CD4-positive, alpha-beta memory T cell (primary cell): Measurements from ENCODE around the gene STAMBPL1. TPM values are rescaled to one million over a fixed set of nuclear protein-coding genes. Genes with fewer than 3 reads are reported as not detected.

ENCODE experiments used
- CTCF ChIA-PET: fragments of 350-600 bp; sonication (Branson Sonifier 250); formaldehyde crosslinking; loops from one replicate; lab custom pipeline; 2021; ENCODE audit warnings: inconsistent platforms; ENCODE audit not compliant: partially characterized antibody; lab: Charles Lee
- POLR2A ChIA-PET: fragments of 350-600 bp; sonication (Branson Sonifier 250); formaldehyde crosslinking; loops from one replicate; lab custom pipeline; 2021; ENCODE audit not compliant: partially characterized antibody; lab: Charles Lee
- DNase-seq, 5 donors: peaks; one replicate each; pipeline versions ENCODE4 v3.0.0 to v3.0.0-alpha.2; 2020 to 2022; ENCODE audit warnings: mixed read lengths in 1 of 5
- H3K27ac ChIP-seq: one replicate; pipeline ENCODE4 v1.7.0; 2013; ENCODE audit warnings: low read depth, low read length
- H3K27me3 ChIP-seq: 2 replicates; pipeline ENCODE4 v1.7.0; 2013; ENCODE audit warnings: mild to moderate bottlenecking, low read length, moderate library complexity; ENCODE audit not compliant: insufficient read depth
- H3K36me3 ChIP-seq: 2 replicates; pipeline ENCODE4 v1.7.0; 2013; ENCODE audit warnings: mild to moderate bottlenecking, low read length, moderate library complexity; ENCODE audit not compliant: insufficient read depth
- H3K4me1 ChIP-seq: 2 replicates; pipeline ENCODE4 v1.7.0; 2013; ENCODE audit warnings: mild to moderate bottlenecking, low read length, moderate library complexity; ENCODE audit not compliant: insufficient read depth
- H3K4me3 ChIP-seq, 2 donors: one replicate each; pipeline ENCODE4 v1.7.0; 2013; ENCODE audit warnings: low read length in 2 of 2, mild to moderate bottlenecking in 1 of 2
- H3K9me3 ChIP-seq, 2 donors: one replicate each; pipeline ENCODE4 v1.7.0; 2013; ENCODE audit warnings: low read length in 2 of 2, control low read depth in 1 of 2; ENCODE audit not compliant: control insufficient read depth in 1 of 2
- H3K27ac Mint-ChIP-seq, 7 donors: one replicate each; pipeline ENCODE4 v1.8.0; 2020 to 2021; ENCODE audit warnings: mixed read lengths in 7 of 7, mild to moderate bottlenecking in 6 of 7, inconsistent platforms in 3 of 7, moderate library complexity in 3 of 7
- H3K27me3 Mint-ChIP-seq, 2 donors: one replicate each; pipeline ENCODE4 v1.8.0; 2020 to 2021; ENCODE audit warnings: mixed read lengths in 2 of 2
- H3K36me3 Mint-ChIP-seq, 2 donors: one replicate each; pipeline ENCODE4 v1.8.0; 2020 to 2021; ENCODE audit warnings: mixed read lengths in 2 of 2, inconsistent platforms in 1 of 2, mild to moderate bottlenecking in 1 of 2
- H3K4me1 Mint-ChIP-seq, 4 donors: one replicate each; pipeline ENCODE4 v1.8.0; 2020 to 2021; ENCODE audit warnings: mixed read lengths in 4 of 4, mild to moderate bottlenecking in 1 of 4
- H3K4me3 Mint-ChIP-seq, 8 donors: one replicate each; pipeline ENCODE4 v1.8.0; 2020 to 2021; ENCODE audit warnings: mixed read lengths in 8 of 8, mild to moderate bottlenecking in 7 of 8, moderate library complexity in 6 of 8, inconsistent platforms in 3 of 8
- H3K9me3 Mint-ChIP-seq, 8 donors: one replicate each; pipeline ENCODE4 v1.8.0; 2020 to 2021; ENCODE audit warnings: mixed read lengths in 8 of 8, mild to moderate bottlenecking in 5 of 8, inconsistent platforms in 3 of 8, moderate library complexity in 1 of 8
- intact Hi-C: fragments of 100-400 bp; cut with micrococcal nuclease; formaldehyde crosslinking; loops from one replicate; pipeline ENCODE4 v1.15.1; 2023
- polyA plus RNA-seq, 2 donors: library from polyadenylated mRNA; unstranded; fragments of 300-500 nt; fragmentation: Illumina TruSeq; gene quantifications; one replicate each; pipeline ENCODE4 v1.2.3, GENCODE V29; 2021
- total RNA-seq, 2 experiments: library from RNA; stranded (reverse); gene quantifications; one replicate each; pipeline ENCODE4 v1.2.3, GENCODE V29; 2021

The STAMBPL1 gene
- total and polyA plus RNA-seq, 4 experiments from 2014 or later: 5.3 to 43.2 (median 24.9) TPM

DNA sequence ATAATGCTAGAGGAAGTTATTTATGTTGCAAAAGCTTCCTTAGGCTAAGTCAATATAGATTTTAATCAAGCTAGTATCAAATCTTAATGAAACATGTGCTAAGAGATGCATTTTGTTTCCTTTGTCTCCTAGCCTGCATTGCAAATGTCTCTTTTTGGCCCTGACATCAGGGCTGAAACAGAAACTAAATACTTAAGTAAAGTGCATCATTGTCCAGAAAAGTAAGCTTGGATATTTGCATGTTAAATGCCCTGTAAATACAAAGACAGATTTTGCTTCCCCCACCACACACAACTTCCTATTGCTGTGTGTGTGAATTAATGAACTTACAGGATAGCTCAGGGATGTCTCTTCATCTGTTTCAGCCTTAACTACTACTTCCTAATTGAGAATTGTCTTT, 10.0 kb upstream of the STAMBPL1 start:
- Histone ChIP-seq H3K4me1 (no peaks in the 10 kb centered on the region), H3K4me3 (no peak overlapping the region), H3K9me3 (no peaks in the 10 kb centered on the region), H3K27ac (no peak overlapping the region), H3K36me3 (no peaks in the 10 kb centered on the region), H3K27me3 (no peaks in the 10 kb centered on the region)
- CTCF ChIA-PET: interaction anchor here (1.1 to 1.6 kb wide), 3 partner anchors 34 to 64 kb away, joined by 4 to 10 read pairs (median 4); no protein-coding TSS in a partner anchor
- H3K9me3 Mint-ChIP-seq: peaks cover 0 to 2% (median 0%) of the 10 kb centered on the region in 8 donors
- no peak overlapping the region for H3K4me3 Mint-ChIP-seq
- no peaks in the 10 kb centered on the region for H3K4me1 Mint-ChIP-seq
- no peaks in the 10 kb centered on the region for H3K36me3 Mint-ChIP-seq
- POLR2A ChIA-PET: interaction anchor here (2.3 kb wide), 1 partner anchor 10 kb away, joined by 15 read pairs; the partner anchor contains the start of gene STAMBPL1
- H3K27me3 Mint-ChIP-seq: peaks cover 0 to 1% of the 10 kb centered on the region in 2 donors
- DNase-seq: no peak
- intact Hi-C loops: no loop called here
- H3K27ac Mint-ChIP-seq: no peak overlapping the region

DNA sequence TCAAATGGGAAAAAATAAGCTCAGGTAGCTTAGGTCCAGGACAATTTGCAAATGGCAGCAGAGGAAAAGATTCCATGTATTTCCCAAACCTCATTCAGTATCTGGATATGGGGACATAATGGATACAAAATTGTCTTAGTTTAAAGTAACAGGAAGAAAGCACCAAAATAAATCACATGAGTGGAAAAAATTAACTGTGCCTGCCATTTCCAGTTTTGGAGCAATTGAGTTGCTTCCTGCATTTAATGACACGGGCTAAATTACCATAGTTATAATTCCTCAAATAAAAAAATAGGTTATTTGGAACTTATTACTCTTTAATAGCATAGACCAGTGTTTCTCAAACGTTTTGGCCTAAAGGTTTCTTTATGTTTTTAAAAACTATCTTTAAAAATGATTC, 6.3 kb upstream of the STAMBPL1 start:
- ChIA-PET CTCF (no interaction called here), POLR2A (no interaction called here)
- Histone ChIP-seq H3K27me3 (no peaks in the 10 kb centered on the region), H3K36me3 (no peaks in the 10 kb centered on the region), H3K27ac (no peak overlapping the region), H3K4me3 (no peak overlapping the region), H3K9me3 (no peaks in the 10 kb centered on the region), H3K4me1 (peaks cover 7% of the 10 kb centered on the region)
- H3K27me3 Mint-ChIP-seq: peaks cover 0 to 1% of the 10 kb centered on the region in 2 donors
- DNase-seq: no peak
- H3K4me3 Mint-ChIP-seq: no peak overlapping the region
- intact Hi-C loops: no loop called here
- H3K36me3 Mint-ChIP-seq: no peaks in the 10 kb centered on the region
- no peak overlapping the region for H3K27ac Mint-ChIP-seq
- peaks cover 5 to 13% (median 8%) of the 10 kb centered on the region in 4 donors for H3K4me1 Mint-ChIP-seq
- H3K9me3 Mint-ChIP-seq: peaks cover 0 to 2% (median 0%) of the 10 kb centered on the region in 8 donors

DNA sequence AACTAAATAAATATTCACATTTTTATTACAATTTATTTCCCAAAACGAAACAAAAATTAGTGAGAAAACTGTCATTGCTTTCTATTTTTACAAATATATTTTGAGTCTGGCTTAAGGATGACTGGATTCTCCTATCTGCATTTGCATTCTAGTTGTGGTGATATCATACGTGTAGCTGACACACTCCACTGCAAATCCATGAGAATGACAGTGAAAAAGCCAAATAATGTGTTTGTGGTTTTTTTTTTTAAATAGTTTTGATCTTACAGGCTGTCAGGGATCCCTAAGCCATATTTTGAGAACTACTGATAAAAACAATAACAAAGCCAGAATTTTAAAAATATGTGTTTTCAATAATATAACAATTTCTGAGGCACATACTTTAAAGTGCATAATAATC, 5.8 kb upstream of the STAMBPL1 start:
- H3K4me3 ChIP-seq: no peak overlapping the region
- no peaks in the 10 kb centered on the region for H3K36me3 ChIP-seq
- no peaks in the 10 kb centered on the region for H3K9me3 ChIP-seq
- no peak overlapping the region for H3K27ac Mint-ChIP-seq
- H3K36me3 Mint-ChIP-seq: no peaks in the 10 kb centered on the region
- intact Hi-C loops: no loop called here
- peaks cover 7 to 19% (median 10%) of the 10 kb centered on the region in 4 donors for H3K4me1 Mint-ChIP-seq
- H3K4me3 Mint-ChIP-seq: no peak overlapping the region
- no peak overlapping the region for H3K27ac ChIP-seq
- H3K27me3 Mint-ChIP-seq: peaks cover 0 to 1% of the 10 kb centered on the region in 2 donors
- ChIA-PET CTCF (no interaction called here), POLR2A (no interaction called here)
- no peak for DNase-seq
- no peaks in the 10 kb centered on the region for H3K27me3 ChIP-seq
- H3K9me3 Mint-ChIP-seq: peaks cover 0 to 2% (median 0%) of the 10 kb centered on the region in 8 donors
- H3K4me1 ChIP-seq: peaks cover 12% of the 10 kb centered on the region

DNA sequence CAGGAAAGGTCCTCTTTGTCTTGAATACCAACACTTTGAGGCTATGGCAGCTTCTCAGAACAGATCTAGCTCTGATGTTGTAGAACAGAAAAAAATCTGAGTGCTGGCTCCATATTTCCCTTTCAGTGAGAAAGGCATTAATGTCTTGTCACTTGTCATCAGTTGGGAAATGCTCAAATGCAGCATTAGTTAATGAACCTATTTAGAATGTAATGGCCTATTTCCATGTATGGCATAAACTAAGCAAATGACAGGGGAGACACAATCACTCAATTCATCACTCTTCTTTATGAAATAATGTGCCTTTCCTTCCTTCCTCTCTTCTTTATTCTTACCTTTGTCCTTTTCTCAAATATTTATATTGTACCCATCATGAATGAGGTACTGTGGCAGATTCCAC, 5.0 kb upstream of the STAMBPL1 start:
- Mint-ChIP-seq H3K27ac (no peak overlapping the region), H3K27me3 (peaks cover 0 to 1% of the 10 kb centered on the region in 2 donors), H3K4me3 (no peak overlapping the region), H3K4me1 (peaks cover 11 to 27% (median 15%) of the 10 kb centered on the region in 4 donors), H3K36me3 (peaks cover 0 to 3% of the 10 kb centered on the region in 2 donors), H3K9me3 (peaks cover 0 to 2% (median 0%) of the 10 kb centered on the region in 8 donors)
- no peak overlapping the region for H3K4me3 ChIP-seq
- intact Hi-C loops: no loop called here
- POLR2A ChIA-PET: no interaction called here
- H3K27me3 ChIP-seq: no peaks in the 10 kb centered on the region
- no peak overlapping the region for H3K27ac ChIP-seq
- peaks cover 19% of the 10 kb centered on the region for H3K4me1 ChIP-seq
- H3K36me3 ChIP-seq: no peaks in the 10 kb centered on the region
- H3K9me3 ChIP-seq: no peaks in the 10 kb centered on the region
- CTCF ChIA-PET: no interaction called here
- no peak for DNase-seq

DNA sequence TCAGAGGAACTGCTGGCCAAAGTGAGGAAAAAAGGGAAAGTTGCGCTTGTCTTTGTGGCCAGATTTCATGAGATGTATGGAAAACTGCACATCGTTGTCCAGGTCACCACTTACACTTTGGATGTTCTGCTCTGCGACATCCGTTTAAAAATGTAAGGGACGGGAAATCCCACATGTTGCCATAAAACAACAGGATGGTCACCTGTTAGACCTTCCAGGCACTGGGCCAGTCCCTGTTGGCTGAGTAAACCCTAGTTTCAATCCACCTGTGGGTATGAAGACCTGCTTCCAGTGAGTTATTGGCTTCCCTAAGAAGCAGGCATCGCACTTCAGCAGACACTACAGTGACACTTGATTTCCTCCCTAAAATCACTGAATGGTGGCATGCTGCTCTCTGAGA, 2.7 kb upstream of the STAMBPL1 start:
- DNase-seq: no peak
- no peak overlapping the region for H3K4me3 ChIP-seq
- intact Hi-C loops: no loop called here

DNA sequence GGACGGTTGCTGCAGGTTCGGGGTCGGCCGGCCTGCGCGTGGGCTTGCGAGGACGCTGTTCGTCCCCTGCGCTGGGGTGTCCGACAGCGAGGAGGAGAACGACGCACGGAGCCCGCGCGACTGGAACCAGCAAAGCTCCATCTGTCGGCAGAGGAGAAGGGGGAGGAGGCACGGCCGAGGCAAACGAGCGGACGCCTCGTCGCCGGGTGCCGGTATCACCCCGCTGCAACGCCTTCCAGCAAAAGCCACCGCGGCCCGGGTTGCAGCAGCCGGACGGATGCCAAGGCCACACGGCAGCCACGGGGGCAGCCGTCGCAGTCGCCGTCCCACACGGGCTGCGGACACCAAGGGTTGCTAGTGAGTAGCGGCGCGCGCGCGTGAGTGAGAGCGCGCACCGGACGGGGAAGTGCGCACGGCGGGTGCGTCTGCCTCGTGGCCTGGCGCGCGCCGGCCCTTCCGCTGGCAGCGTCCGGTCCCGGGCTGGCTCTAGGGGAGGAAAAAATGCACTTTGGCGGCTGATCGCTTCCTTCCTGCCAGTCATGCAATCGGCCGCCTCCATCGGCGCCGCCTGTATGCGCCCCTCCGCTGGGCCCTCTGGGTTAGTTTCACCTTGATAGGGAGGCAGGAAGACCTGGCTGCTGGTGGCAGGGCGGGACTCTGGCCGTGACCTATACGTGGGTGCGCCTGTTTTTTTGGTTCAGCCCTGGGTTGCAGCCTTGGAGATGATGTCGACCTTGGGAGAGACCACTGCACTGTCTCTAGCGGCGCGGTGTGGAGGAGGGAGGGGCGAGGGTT, 434 bp downstream of the STAMBPL1 start:
- intact Hi-C loops: loop anchor here (1.0 to 5.0 kb wide), 6 partner anchors 16 to 1062 kb away; partner anchors contain the start of genes ATAD1, FAS and RNLS
- Mint-ChIP-seq H3K4me1 (peaks cover 48 to 78% (median 57%) of the 10 kb centered on the region in 4 donors), H3K4me3 (peak overlapping the region; percentile 98 to 99 (median 99)), H3K9me3 (no peaks in the 10 kb centered on the region), H3K27ac (peak overlapping the region; percentile 91 to 98 (median 96)), H3K27me3 (no peaks in the 10 kb centered on the region), H3K36me3 (peaks cover 6 to 11% of the 10 kb centered on the region in 2 donors)
- Histone ChIP-seq H3K4me3 (peak overlapping the region; percentile 70 to 71), H3K27ac (peak overlapping the region; percentile 70), H3K4me1 (peaks cover 61% of the 10 kb centered on the region), H3K36me3 (no peaks in the 10 kb centered on the region), H3K9me3 (no peaks in the 10 kb centered on the region), H3K27me3 (no peaks in the 10 kb centered on the region)
- ChIA-PET CTCF (interaction anchor here (0.6 to 5.0 kb wide), 16 partner anchors 11 to 337 kb away, joined by 3 to 36 read pairs (median 3); partner anchors contain the start of gene CH25H), POLR2A (interaction anchor here (0.7 to 3.5 kb wide), 37 partner anchors 8 to 821 kb away, joined by 3 to 40 read pairs (median 4); partner anchors contain the start of genes FAS, IFIT1, KIF20B and LIPA)
- DNase-seq: peak; percentile 74 to 81 (median 78)

More for the DNA sequence above, 2.7 kb upstream of the STAMBPL1 start:
- POLR2A ChIA-PET: no interaction called here
- Histone ChIP-seq H3K36me3 (no peaks in the 10 kb centered on the region), H3K9me3 (no peaks in the 10 kb centered on the region), H3K27me3 (no peaks in the 10 kb centered on the region), H3K27ac (no peak overlapping the region), H3K4me1 (peaks cover 30% of the 10 kb centered on the region)
- peak overlapping the region in 2 of 8 donors; percentile 3 to 16 for H3K4me3 Mint-ChIP-seq
- H3K27me3 Mint-ChIP-seq: no peaks in the 10 kb centered on the region
- H3K27ac Mint-ChIP-seq: no peak overlapping the region
- H3K9me3 Mint-ChIP-seq: no peaks in the 10 kb centered on the region
- peaks cover 0 to 7% of the 10 kb centered on the region in 2 donors for H3K36me3 Mint-ChIP-seq
- H3K4me1 Mint-ChIP-seq: peaks cover 22 to 47% (median 29%) of the 10 kb centered on the region in 4 donors
- CTCF ChIA-PET: interaction anchor here (1.3 to 1.9 kb wide), 2 partner anchors 18 to 57 kb away, joined by 3 to 9 read pairs; no protein-coding TSS in a partner anchor

DNA sequence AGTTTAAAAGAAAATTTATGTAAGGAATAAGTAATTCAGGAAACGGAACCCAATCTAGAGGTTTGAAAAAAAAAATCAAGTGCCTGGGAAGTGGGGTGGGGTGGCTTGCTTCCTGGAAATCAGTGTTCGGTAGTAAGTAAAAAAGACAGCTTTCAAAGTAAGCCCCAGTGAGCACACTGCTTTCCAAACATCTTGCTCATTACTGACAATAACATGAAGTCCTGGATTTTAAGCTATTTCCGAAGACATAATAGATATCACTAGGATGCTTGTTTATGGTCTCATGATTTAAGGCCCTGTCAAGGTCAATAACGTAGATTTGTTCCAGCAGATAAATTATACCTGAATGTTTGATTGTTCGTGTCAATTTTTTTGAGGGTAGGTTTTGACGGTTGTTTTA, 1.3 kb downstream of the STAMBPL1 start:
- intact Hi-C loops: loop anchor here (2.0 to 5.0 kb wide), 3 partner anchors 15 to 299 kb away; partner anchors contain the start of genes FAS and RNLS
- peaks cover 50 to 85% (median 62%) of the 10 kb centered on the region in 4 donors for H3K4me1 Mint-ChIP-seq
- POLR2A ChIA-PET: interaction anchor here (0.6 to 3.5 kb wide), 11 partner anchors 11 to 972 kb away, joined by 3 to 40 read pairs (median 4); partner anchors contain the start of gene FAS
- no peaks in the 10 kb centered on the region for H3K9me3 ChIP-seq
- no peaks in the 10 kb centered on the region for H3K9me3 Mint-ChIP-seq
- peak overlapping the region; percentile 91 to 98 (median 96) for H3K27ac Mint-ChIP-seq
- H3K4me3 ChIP-seq: peak overlapping the region; percentile 70 to 71
- no peak for DNase-seq
- peak overlapping the region; percentile 98 to 99 (median 99) for H3K4me3 Mint-ChIP-seq
- peak overlapping the region; percentile 70 for H3K27ac ChIP-seq
- peaks cover 70% of the 10 kb centered on the region for H3K4me1 ChIP-seq
- no peaks in the 10 kb centered on the region for H3K36me3 ChIP-seq
- peaks cover 6 to 11% of the 10 kb centered on the region in 2 donors for H3K36me3 Mint-ChIP-seq
- no peaks in the 10 kb centered on the region for H3K27me3 ChIP-seq
- CTCF ChIA-PET: interaction anchor here (0.9 to 5.0 kb wide), 9 partner anchors 10 to 110 kb away, joined by 3 to 30 read pairs (median 4); no protein-coding TSS in a partner anchor
- no peaks in the 10 kb centered on the region for H3K27me3 Mint-ChIP-seq
